Thymus (tissue), 11 donors: ENCODE measurements around the gene RGL2. TPM values are rescaled to one million over a fixed set of nuclear protein-coding genes. Genes with fewer than 3 reads are reported as not detected.
"Not testable (repeated sequence)": the region's sequence is repeated elsewhere in the genome, so short reads cannot be mapped to it uniquely, and the experiment has no call there.

ENCODE experiments used
- DNase-seq, 9 donors: peaks; one replicate each; pipeline ENCODE4 v3.0.0-alpha.2; 2013; ENCODE audit warnings: low spot score in 9 of 9, low read depth in 6 of 9, missing footprints in 1 of 9
- H3K27ac ChIP-seq, 2 donors: one replicate each; pipeline ENCODE4 v1.5.1; 2013; ENCODE audit warnings: control low read depth in 1 of 2, low read depth in 1 of 2, low read length in 1 of 2, mild to moderate bottlenecking in 1 of 2, moderate library complexity in 1 of 2
- H3K27me3 ChIP-seq, 2 donors: one replicate each; pipeline ENCODE4 v1.5.1; 2013; ENCODE audit warnings: low read length in 1 of 2; ENCODE audit not compliant: control insufficient read depth in 2 of 2, insufficient read depth in 1 of 2
- H3K36me3 ChIP-seq, 2 donors: one replicate each; pipeline ENCODE4 v1.5.1; 2013; ENCODE audit warnings: low read length in 1 of 2, mild to moderate bottlenecking in 1 of 2, moderate library complexity in 1 of 2; ENCODE audit not compliant: control insufficient read depth in 2 of 2, insufficient read depth in 2 of 2
- H3K4me1 ChIP-seq, 2 donors: one replicate each; pipeline ENCODE4 v1.5.1; 2013; ENCODE audit warnings: low read length in 2 of 2; ENCODE audit not compliant: control insufficient read depth in 2 of 2, insufficient read depth in 2 of 2
- H3K4me3 ChIP-seq, 2 donors: one replicate each; pipeline ENCODE4 v1.5.1; 2013; ENCODE audit warnings: low read length in 2 of 2, control low read depth in 1 of 2, mild to moderate bottlenecking in 1 of 2
- H3K9me3 ChIP-seq, 2 donors: one replicate each; pipeline ENCODE4 v1.5.1; 2013; ENCODE audit warnings: low read length in 1 of 2, mild to moderate bottlenecking in 1 of 2; ENCODE audit not compliant: control insufficient read depth in 2 of 2, insufficient read depth in 1 of 2
- WGBS: extraction: QIAGEN DNeasy Blood & Tissue Kit; methylation state at CpG from one replicate; pipeline ENCODE4 v1.1.7; 2013; 5-methylcytosine and 5-hydroxymethylcytosine counted together
- polyA plus RNA-seq: library from polyadenylated mRNA; stranded (reverse); fragments of 200-250 nt; gene quantifications from one replicate; pipeline ENCODE4 v1.2.3, GENCODE V29; 2013
- total RNA-seq: library from RNA; stranded (reverse); fragments of 120-200 nt; gene quantifications from one replicate; pipeline ENCODE4 v1.2.4, GENCODE V29; 2013
- donor health status: healthy.

The RGL2 gene
- total and polyA plus RNA-seq, 2 donors = 19.9 to 120 TPM

GRCh38 chr6:33272275-33273128 lies 26.2 kb downstream of the RGL2 start:
- H3K4me1 ChIP-seq = peaks cover 27 to 53% of the 10 kb centered on the region in 2 donors
- H3K36me3 ChIP-seq = peaks cover 35 to 60% of the 10 kb centered on the region in 2 donors
- peak overlapping the region; percentile 90 for H3K4me3 ChIP-seq
- DNase-seq = no peak
- no peaks in the 10 kb centered on the region for H3K27me3 ChIP-seq
- no peaks in the 10 kb centered on the region for H3K9me3 ChIP-seq
- WGBS = 20% methylated on average over 22 of the region's 22 CpGs
- peak overlapping the region; percentile 87 to 94 for H3K27ac ChIP-seq

- Histone ChIP-seq H3K4me1 (peaks cover 27 to 49% of the 10 kb centered on the region in 2 donors), H3K27me3 (no peaks in the 10 kb centered on the region), H3K9me3 (no peaks in the 10 kb centered on the region), H3K4me3 (peak within 1 kb of the TSS; percentile 90), H3K36me3 (peaks cover 43 to 67% of the 10 kb centered on the region in 2 donors), H3K27ac (peak within 1 kb of the TSS; percentile 94 to 98)
- DNase-seq = peak; percentile 96 to 100 (median 99)
- under 1% methylated on average over 48 of the region's 48 CpGs for WGBS
Measured at GRCh38 chr6:33271468-33272274, 27.1 kb downstream of the RGL2 start, which contains the start of the genes RPS18 and VPS52. Gene RPS18 (plus strand): TSS chr6:33272075. CDS start chr6:33272120, 45 bp downstream. Gene VPS52 (minus strand): TSS chr6:33271876. CDS start chr6:33271675, 201 bp downstream.

- 5% methylated on average over 7 of the region's 7 CpGs for whole genome bisulfite sequencing
- Histone ChIP-seq H3K27me3 (no peaks in the 10 kb centered on the region), H3K36me3 (peaks cover 49 to 67% of the 10 kb centered on the region in 2 donors)
Measured at GRCh38 chr6:33271117-33271467, 27.6 kb downstream of the RGL2 start.

GRCh38 chr6:33264015-33264414 lies 34.7 kb downstream of the RGL2 start:
- 92% methylated on average over 7 of the region's 7 CpGs for WGBS
- no peaks in the 10 kb centered on the region for H3K4me1 ChIP-seq
- H3K9me3 ChIP-seq = no peaks in the 10 kb centered on the region
- H3K27ac ChIP-seq = no peak overlapping the region
- H3K27me3 ChIP-seq = no peaks in the 10 kb centered on the region
- no peak for DNase-seq
- H3K4me3 ChIP-seq = no peak overlapping the region
- peaks cover 53 to 77% of the 10 kb centered on the region in 2 donors for H3K36me3 ChIP-seq

More at GRCh38 chr6:33271117-33271467, 27.6 kb downstream of the RGL2 start:
- DNase-seq = no peak
- Histone ChIP-seq H3K4me1 (peaks cover 23 to 43% of the 10 kb centered on the region in 2 donors), H3K27ac (peak overlapping the region; percentile 94 to 98), H3K4me3 (peak overlapping the region; percentile 90), H3K9me3 (no peaks in the 10 kb centered on the region)

DNA sequence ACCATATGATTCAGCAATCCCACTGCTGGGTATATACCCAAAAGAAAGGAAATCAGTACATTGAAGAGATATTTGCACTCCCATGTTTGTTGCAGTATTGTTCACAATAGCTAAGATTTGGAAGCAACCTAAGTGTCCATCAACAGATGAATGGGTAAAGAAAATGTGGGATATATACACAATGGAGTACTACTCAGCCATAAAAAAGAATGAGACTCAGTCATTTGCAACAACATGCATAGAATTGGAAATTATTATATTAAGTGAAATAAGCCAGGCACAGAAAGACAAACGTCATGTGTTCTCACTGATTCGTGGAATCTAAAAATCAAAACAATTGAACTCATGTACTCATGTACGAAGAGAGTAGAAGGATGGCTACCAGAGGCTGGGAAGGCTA lies 36.3 kb downstream of the RGL2 start:
- not testable (repeated sequence) for H3K4me3 ChIP-seq, DNase-seq, H3K27me3 ChIP-seq, H3K4me1 ChIP-seq, H3K9me3 ChIP-seq, H3K27ac ChIP-seq
- H3K36me3 ChIP-seq = peaks cover 43 to 73% of the 10 kb centered on the region in 2 donors
- WGBS = 98% methylated on average over 3 of the region's 3 CpGs

DNA sequence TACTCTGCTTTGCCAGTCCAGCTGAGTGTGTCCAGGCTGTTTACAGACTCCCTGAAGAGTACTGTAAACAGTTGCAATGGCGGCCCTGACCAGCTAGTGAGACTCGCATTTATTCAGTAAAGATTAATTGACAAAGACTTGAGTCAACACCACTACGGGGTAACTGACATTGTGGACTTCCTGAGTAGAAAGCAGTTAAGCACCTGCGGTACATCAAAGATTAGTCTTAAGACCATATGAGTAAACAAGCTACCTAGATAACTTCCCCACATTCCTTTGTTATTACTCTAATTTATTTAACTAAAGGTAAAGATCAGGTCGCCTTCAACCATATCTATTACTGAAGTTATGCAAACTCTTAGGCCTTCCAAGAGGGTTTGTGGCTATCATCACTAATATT lies 39.7 kb downstream of the RGL2 start:
- H3K4me1 ChIP-seq = no peaks in the 10 kb centered on the region
- DNase-seq = no peak
- no peak overlapping the region for H3K4me3 ChIP-seq
- no peaks in the 10 kb centered on the region for H3K9me3 ChIP-seq
- WGBS = 92% methylated on average over 5 of the region's 5 CpGs
- no peak overlapping the region for H3K27ac ChIP-seq
- no peaks in the 10 kb centered on the region for H3K27me3 ChIP-seq
- peaks cover 15 to 58% of the 10 kb centered on the region in 2 donors for H3K36me3 ChIP-seq

GRCh38 chr6:33254591-33254990 lies 44.2 kb downstream of the RGL2 start:
- WGBS = 97% methylated on average over 4 of the region's 4 CpGs
- no peaks in the 10 kb centered on the region for H3K27me3 ChIP-seq
- H3K4me1 ChIP-seq = peaks cover 9 to 10% of the 10 kb centered on the region in 2 donors
- no peak overlapping the region for H3K27ac ChIP-seq
- DNase-seq = no peak
- no peaks in the 10 kb centered on the region for H3K9me3 ChIP-seq
- H3K4me3 ChIP-seq = no peak overlapping the region
- peaks cover 21 to 46% of the 10 kb centered on the region in 2 donors for H3K36me3 ChIP-seq

GRCh38 chr6:33252759-33253158 lies 46.0 kb downstream of the RGL2 start:
- no peak for DNase-seq
- Histone ChIP-seq H3K4me3 (no peak overlapping the region), H3K27ac (no peak overlapping the region), H3K27me3 (peaks cover 0 to 4% of the 10 kb centered on the region in 2 donors), H3K36me3 (peaks cover 16 to 32% of the 10 kb centered on the region in 2 donors), H3K9me3 (no peaks in the 10 kb centered on the region), H3K4me1 (peaks cover 9 to 24% of the 10 kb centered on the region in 2 donors)
